Ascending aorta (tissue), 2 donors: ENCODE measurements around the gene TTLL11. TPM values are rescaled to one million over a fixed set of nuclear protein-coding genes. Genes with fewer than 3 reads are reported as not detected.
"Not testable (repeated sequence)": the region's sequence is repeated elsewhere in the genome, so short reads cannot be mapped to it uniquely, and the experiment has no call there.

Source experiments
- DNase-seq, 2 donors: peaks; one replicate each; pipeline ENCODE4 v3.0.0-alpha.2; 2019; ENCODE audit warnings: low spot score in 2 of 2
- H3K27ac ChIP-seq, 2 donors: fragments of 200-600 bp; sonication (generic); one replicate each; pipeline ENCODE4 v1.5.1; 2016 to 2017; ENCODE audit warnings: mild to moderate bottlenecking in 1 of 2
- H3K27me3 ChIP-seq: fragments of 200-600 bp; sonication (generic); one replicate; pipeline ENCODE4 v1.5.1; 2017
- H3K36me3 ChIP-seq, 2 donors: fragments of 200-600 bp; sonication (generic); one replicate each; pipeline ENCODE4 v1.5.1; 2016
- H3K4me1 ChIP-seq, 2 donors: fragments of 200-600 bp; sonication (generic); one replicate each; pipeline ENCODE4 v1.5.1; 2016 to 2017; ENCODE audit warnings: mild to moderate bottlenecking in 1 of 2
- H3K4me3 ChIP-seq, 2 donors: fragments of 200-600 bp; sonication (generic); one replicate each; pipeline ENCODE4 v1.5.1; 2016 to 2017; ENCODE audit warnings: mild to moderate bottlenecking in 1 of 2
- H3K9me3 ChIP-seq, 2 donors: fragments of 200-600 bp; sonication (generic); one replicate each; pipeline ENCODE4 v1.5.1; 2016
- CTCF ChIP-seq, 3 experiments: fragments of 200-600 bp in 2 of 3; fragments of 450-650 bp in 1 of 3; sonication (generic) in 2 of 3; IDR thresholded peaks; one replicate each; pipeline ENCODE4 v1.5.1; 2016 to 2019; ENCODE audit warnings: antibody characterized with exemption in 3 of 3, mild to moderate bottlenecking in 1 of 3, moderate library complexity in 1 of 3
- intact Hi-C: fragments of 100-400 bp; cut with DNase I; formaldehyde crosslinking; loops from one replicate; pipeline ENCODE4 v1.15.1; 2023
- total RNA-seq: library from RNA; depleted of rRNA; stranded (reverse); fragments of >200 nt; gene quantifications from one replicate; pipeline ENCODE4 v1.1.0, GENCODE V29; 2016

The TTLL11 gene
- total RNA-seq, 1 donor from 2014 or later: 18.5 TPM

- TF ChIP-seq CTCF (IDR thresholded peaks at IDR 0.05): no peak
- intact Hi-C loops: no loop called here
- DNase-seq: no peak
Measured at GRCh38 chr9:121800376-121800775, 292.7 kb downstream of the TTLL11 start.

GRCh38 chr9:121798941-121799340 is 294.2 kb downstream of the TTLL11 start:
- TF ChIP-seq CTCF (IDR thresholded peaks at IDR 0.05): no peak
- Histone ChIP-seq H3K4me3 (no peak overlapping the region), H3K27me3 (no peaks in the 10 kb centered on the region), H3K36me3 (no peaks in the 10 kb centered on the region), H3K27ac (no peak overlapping the region), H3K9me3 (no peaks in the 10 kb centered on the region), H3K4me1 (no peaks in the 10 kb centered on the region)
- no peak for DNase-seq
- intact Hi-C loops: no loop called here

More at GRCh38 chr9:121800376-121800775, 292.7 kb downstream of the TTLL11 start:
- Histone ChIP-seq H3K4me1 (no peaks in the 10 kb centered on the region), H3K27me3 (no peaks in the 10 kb centered on the region), H3K27ac (no peak overlapping the region), H3K9me3 (peaks cover 0 to 7% of the 10 kb centered on the region in 2 donors), H3K36me3 (no peaks in the 10 kb centered on the region), H3K4me3 (no peak overlapping the region)

- DNase-seq: no peak
- TF ChIP-seq CTCF (IDR thresholded peaks at IDR 0.05): no peak
- intact Hi-C loops: no loop called here
- Histone ChIP-seq H3K4me3 (no peak overlapping the region), H3K9me3 (no peaks in the 10 kb centered on the region), H3K27me3 (no peaks in the 10 kb centered on the region), H3K4me1 (no peaks in the 10 kb centered on the region), H3K27ac (no peak overlapping the region), H3K36me3 (no peaks in the 10 kb centered on the region)
Measured at GRCh38 chr9:121797081-121797480, 296.0 kb downstream of the TTLL11 start.

GRCh38 chr9:121794334-121794733 is 298.8 kb downstream of the TTLL11 start:
- H3K36me3 ChIP-seq, H3K27me3 ChIP-seq, intact Hi-C loops, H3K4me3 ChIP-seq, H3K4me1 ChIP-seq, H3K9me3 ChIP-seq, H3K27ac ChIP-seq, DNase-seq: not testable (repeated sequence)

GRCh38 chr9:121792476-121792875 is 300.6 kb downstream of the TTLL11 start:
- H3K9me3 ChIP-seq, H3K4me3 ChIP-seq, H3K27ac ChIP-seq, DNase-seq, H3K4me1 ChIP-seq, H3K27me3 ChIP-seq, intact Hi-C loops, H3K36me3 ChIP-seq: not testable (repeated sequence)

GRCh38 chr9:121790841-121791240 is 302.3 kb downstream of the TTLL11 start:
- intact Hi-C loops: no loop called here
- no peak for DNase-seq
- H3K4me1 ChIP-seq: no peaks in the 10 kb centered on the region
- no peak overlapping the region for H3K4me3 ChIP-seq
- TF ChIP-seq CTCF (IDR thresholded peaks at IDR 0.05): no peak
- no peak overlapping the region for H3K27ac ChIP-seq
- H3K36me3 ChIP-seq: no peaks in the 10 kb centered on the region
- H3K27me3 ChIP-seq: no peaks in the 10 kb centered on the region
- H3K9me3 ChIP-seq: no peaks in the 10 kb centered on the region

- TF ChIP-seq CTCF (IDR thresholded peaks at IDR 0.05): no peak
- H3K4me3 ChIP-seq: no peak overlapping the region
Measured at GRCh38 chr9:121788686-121789366, 304.3 kb downstream of the TTLL11 start.

More at GRCh38 chr9:121788686-121789366, 304.3 kb downstream of the TTLL11 start:
- intact Hi-C loops: no loop called here
- Histone ChIP-seq H3K27ac (no peak overlapping the region), H3K4me1 (no peaks in the 10 kb centered on the region), H3K36me3 (peaks cover 5 to 17% of the 10 kb centered on the region in 2 donors), H3K27me3 (no peaks in the 10 kb centered on the region), H3K9me3 (no peaks in the 10 kb centered on the region)
- DNase-seq: no peak
